IMR-90 (cell line): Measurements from ENCODE around the gene FAHD2A. TPM values are rescaled to one million over a fixed set of nuclear protein-coding genes. Genes with fewer than 3 reads are reported as not detected.

Source experiments
- ATAC-seq: fragments of 200-7000 bp; cut with Tn5 transposase; 2 replicates; pipeline ENCODE4 v1.9.1; 2020; ENCODE audit warnings: low read depth, mild to moderate bottlenecking, moderate library complexity
- BruUV-seq: library from RNA; stranded (reverse); fragments of 400-500 nt; replicated peaks from 2 replicates; lab custom pipeline; 2021; lab: Mats Ljungman, UMichigan
- CTCF ChIA-PET: fragments of 300-600 bp; formaldehyde crosslinking; extraction: SDS; loops from one replicate; lab custom pipeline; 2021; ENCODE audit warnings: antibody characterized with exemption; lab: Yijun Ruan, JAX
- POLR2A ChIA-PET: fragments of 300-600 bp; sonication (Branson Sonifier 250); formaldehyde crosslinking; loops from one replicate; lab custom pipeline; 2022; ENCODE audit warnings: antibody characterized with exemption; ENCODE audit not compliant: unreplicated experiment; lab: Charles Lee
- DNase-seq: peaks from one replicate; pipeline ENCODE4 v3.0.0; 2013
- H2AFZ ChIP-seq: replicated peaks from 2 replicates; pipeline ENCODE3; 2013; ENCODE audit warnings: low read length, mild to moderate bottlenecking; ENCODE audit not compliant: poor library complexity
- H2AK5ac ChIP-seq: 2 replicates; pipeline ENCODE4 v1.6.1; 2013; ENCODE audit warnings: low read depth, low read length, inconsistent platforms
- H2AK9ac ChIP-seq: replicated peaks from 2 replicates; pipeline ENCODE3; 2013; ENCODE audit warnings: mild to moderate bottlenecking, low read depth, low read length, moderate library complexity; ENCODE audit not compliant: poor library complexity
- H2BK120ac ChIP-seq: 2 replicates; pipeline ENCODE4 v1.6.1; 2013; ENCODE audit warnings: low read depth, low read length, inconsistent platforms
- H2BK15ac ChIP-seq: 3 replicates; pipeline ENCODE4 v1.6.1; 2013; ENCODE audit warnings: low read depth, low read length, inconsistent platforms
- H2BK20ac ChIP-seq: 2 replicates; pipeline ENCODE4 v1.6.1; 2013; ENCODE audit warnings: low read depth, mild to moderate bottlenecking, inconsistent platforms, low read length, moderate library complexity
- H2BK5ac ChIP-seq: 2 replicates; pipeline ENCODE4 v1.6.1; 2013; ENCODE audit warnings: mild to moderate bottlenecking, low read depth, low read length, inconsistent platforms; ENCODE audit not compliant: poor library complexity, severe bottlenecking
- H3K14ac ChIP-seq: replicated peaks from 2 replicates; pipeline ENCODE4 v1.6.1; 2013; ENCODE audit warnings: low read depth, low read length, inconsistent platforms
- H3K18ac ChIP-seq: 2 replicates; pipeline ENCODE4 v1.6.1; 2013; ENCODE audit warnings: low read depth, low read length, control low read depth
- H3K23ac ChIP-seq: 2 replicates; pipeline ENCODE4 v1.6.1; 2013; ENCODE audit warnings: low read depth, low read length, inconsistent platforms
- H3K27ac ChIP-seq: 2 replicates; pipeline ENCODE4 v1.5.1; 2013; ENCODE audit warnings: mild to moderate bottlenecking, control low read depth, low read length; ENCODE audit not compliant: insufficient read depth
- H3K27me3 ChIP-seq: 2 replicates; pipeline ENCODE4 v1.6.1; 2013; ENCODE audit warnings: low read length; ENCODE audit not compliant: control insufficient read depth, insufficient read depth
- H3K36me3 ChIP-seq: 2 replicates; pipeline ENCODE4 v1.6.1; 2013; ENCODE audit warnings: low read length, mixed read lengths; ENCODE audit not compliant: control insufficient read depth, insufficient read depth
- H3K4ac ChIP-seq: 2 replicates; pipeline ENCODE4 v1.6.1; 2013; ENCODE audit warnings: low read depth, low read length, inconsistent platforms
- H3K4me1 ChIP-seq: 2 replicates; pipeline ENCODE4 v1.6.1; 2013; ENCODE audit warnings: low read length, mixed read lengths; ENCODE audit not compliant: control insufficient read depth, insufficient read depth
- H3K4me2 ChIP-seq: 2 replicates; pipeline ENCODE4 v1.6.1; 2013; ENCODE audit warnings: low read depth, mild to moderate bottlenecking, control low read depth, low read length, moderate library complexity
- H3K4me3 ChIP-seq: 2 replicates; pipeline ENCODE4 v1.5.1; 2013; ENCODE audit warnings: low read depth, mild to moderate bottlenecking, control low read depth, low read length, moderate library complexity; ENCODE audit not compliant: insufficient read depth
- H3K56ac ChIP-seq: 2 replicates; pipeline ENCODE4 v1.6.1; 2013; ENCODE audit warnings: low read length, inconsistent platforms; ENCODE audit not compliant: insufficient read depth; ENCODE audit errors: extremely low read depth
- H3K79me1 ChIP-seq, 2 experiments: 2 replicates each; pipeline ENCODE4 v1.6.1; 2013; ENCODE audit warnings: low read length in 2 of 2, inconsistent platforms in 1 of 2, low read depth in 1 of 2
- H3K9ac ChIP-seq: 2 replicates; pipeline ENCODE4 v1.6.1; 2013; ENCODE audit warnings: low read depth, low read length, control low read depth
- H3K9me1 ChIP-seq: 2 replicates; pipeline ENCODE4 v1.6.1; 2013; ENCODE audit warnings: low read length, inconsistent platforms; ENCODE audit not compliant: insufficient read depth
- H3K9me3 ChIP-seq: 2 replicates; pipeline ENCODE4 v1.6.1; 2013; ENCODE audit warnings: low read length; ENCODE audit not compliant: control insufficient read depth, insufficient read depth
- H4K20me1 ChIP-seq: 2 replicates; pipeline ENCODE4 v1.6.1; 2013; ENCODE audit warnings: low read length, inconsistent platforms; ENCODE audit not compliant: insufficient read depth
- H4K5ac ChIP-seq: 2 replicates; pipeline ENCODE4 v1.6.1; 2013; ENCODE audit warnings: mild to moderate bottlenecking, low read depth, low read length, control low read depth
- H4K8ac ChIP-seq, 2 experiments: 2 replicates each; pipeline ENCODE4 v1.6.1; 2013; ENCODE audit warnings: low read depth in 2 of 2, low read length in 2 of 2, control low read depth in 1 of 2, inconsistent platforms in 1 of 2
- H4K91ac ChIP-seq: 2 replicates; pipeline ENCODE4 v1.6.1; 2013; ENCODE audit warnings: low read depth, low read length, inconsistent platforms; ENCODE audit not compliant: insufficient read depth
- CHD1 ChIP-seq: IDR thresholded peaks from 2 replicates; pipeline ENCODE4 v1.6.1; 2012; ENCODE audit warnings: low read depth, low read length, improper control_type of control experiment
- ELK1 ChIP-seq: fragments of 150-350 bp; IDR thresholded peaks from 2 replicates; pipeline ENCODE4 v1.6.1; 2016; ENCODE audit warnings: low read depth, mild to moderate bottlenecking, low read length, moderate library complexity, borderline replicate concordance
- MAZ ChIP-seq: IDR thresholded peaks from 2 replicates; pipeline ENCODE4 v1.6.1; 2012; ENCODE audit warnings: low read depth, mild to moderate bottlenecking, low read length, improper control_type of control experiment, moderate library complexity, borderline replicate concordance
- MXI1 ChIP-seq: IDR thresholded peaks from 2 replicates; pipeline ENCODE4 v1.6.1; 2012; ENCODE audit warnings: low read depth, mild to moderate bottlenecking, low read length, moderate library complexity, borderline replicate concordance
- POLR2A ChIP-seq: IDR thresholded peaks from 2 replicates; pipeline ENCODE4 v1.6.1; 2012; ENCODE audit warnings: mild to moderate bottlenecking, low read depth, low read length
- SMC3 ChIP-seq: fragments of 150-350 bp; IDR thresholded peaks from 2 replicates; pipeline ENCODE4 v1.6.1; 2016; ENCODE audit warnings: low read depth, mild to moderate bottlenecking, antibody characterized with exemption, low read length, moderate library complexity
- USF2 ChIP-seq: fragments of 150-350 bp; IDR thresholded peaks from 2 replicates; pipeline ENCODE4 v1.6.1; 2017; ENCODE audit warnings: mild to moderate bottlenecking, antibody characterized with exemption, low read length, low read depth
- WGBS, 2 experiments: methylation state at CpG; one replicate each; pipeline versions ENCODE4 v1.1.5 to v1.1.7; 2013; ENCODE audit warnings: missing lambda C conversion rate in 2 of 2; ENCODE audit not compliant: insufficient read length in 1 of 2; ENCODE audit errors: extremely low coverage in 2 of 2; 5-methylcytosine and 5-hydroxymethylcytosine counted together
- dilution Hi-C: fragments of 300-500 bp; cut with HindIII; formaldehyde crosslinking; loops from one replicate; pipeline ENCODE4 v1.14.3; 2018; ENCODE audit warnings: low sequenced_read_pairs; ENCODE audit not compliant: unreplicated experiment
- in situ Hi-C: fragments of 300-500 bp; cut with MboI; formaldehyde crosslinking; loops from 3 replicates; pipeline ENCODE4 v1.14.3; 2019; ENCODE audit warnings: low sequenced_read_pairs, inconsistent platforms, mixed read lengths
- intact Hi-C: fragments of 100-400 bp; cut with micrococcal nuclease; formaldehyde crosslinking; loops from 2 replicates; pipeline ENCODE4 v1.10.0; 2022
- polyA plus RNA-seq, 3 experiments: library from polyadenylated mRNA; depleted of rRNA; stranded (reverse); fragments of >200 nt; gene quantifications; 2 replicates each; pipeline ENCODE4 v1.2.3, GENCODE V29; 2012; ENCODE audit warnings: low replicate concordance in 1 of 3
- total RNA-seq: library from RNA; depleted of rRNA; stranded (reverse); fragments of >200 nt; gene quantifications from 2 replicates; pipeline ENCODE4 v1.2.3, GENCODE V29; 2012

Gene FAHD2A
- total and polyA plus RNA-seq, 2 of the 4 experiments (the other 2 are of a cell fraction): 35.1 to 36.2 TPM

GRCh38 chr2:95389245-95390119, 13.0 kb upstream of the FAHD2A start (continued):
- TF ChIP-seq USF2: no peak
- peak; percentile 77 for TF ChIP-seq SMC3

GRCh38 chr2:95390272-95390880, 12.1 kb upstream of the FAHD2A start:
- H3K36me3 ChIP-seq: no peaks in the 10 kb centered on the region

More at GRCh38 chr2:95390272-95390880, 12.1 kb upstream of the FAHD2A start:
- no peak overlapping the region for H3K56ac ChIP-seq
- H3K9me3 ChIP-seq: no peaks in the 10 kb centered on the region
- H4K20me1 ChIP-seq: no peaks in the 10 kb centered on the region
- dilution Hi-C loops: no loop called here
- H2AK5ac ChIP-seq: no peak overlapping the region
- no peak for ATAC-seq
- H3K27ac ChIP-seq: no peak overlapping the region
- no peak overlapping the region for H2BK20ac ChIP-seq
- no peak overlapping the region for H3K4me3 ChIP-seq
- no peak overlapping the region for H3K9ac ChIP-seq
- no peak for DNase-seq
- intact Hi-C loops: no loop called here
- H4K8ac ChIP-seq: no peak overlapping the region
- WGBS, 2 experiments: no CpG with 5 or more reads among the region's 4 CpGs
- CTCF ChIA-PET: no interaction called here
- no peak overlapping the region for H2AK9ac ChIP-seq
- no peaks in the 10 kb centered on the region for H3K9me1 ChIP-seq
- no peak overlapping the region for H2BK15ac ChIP-seq
- H3K18ac ChIP-seq: no peak overlapping the region
- no peak overlapping the region for H3K4ac ChIP-seq
- H2BK5ac ChIP-seq: no peak overlapping the region
- H4K91ac ChIP-seq: no peak overlapping the region
- no peak overlapping the region for H3K23ac ChIP-seq
- peaks cover 4% of the 10 kb centered on the region; the same call in 1 of the 2 replicates for H3K27me3 ChIP-seq
- no TSS peak for BruUV-seq
- POLR2A ChIA-PET: no interaction called here
- TF ChIP-seq ELK1 (no peak), MXI1 (no peak), MAZ (no peak), POLR2A (no peak), CHD1 (no peak)
- H2AFZ ChIP-seq: no peak overlapping the region
- no peaks in the 10 kb centered on the region for H3K79me1 ChIP-seq
- H2BK120ac ChIP-seq: no peak overlapping the region
- H4K5ac ChIP-seq: no peak overlapping the region
- H3K4me1 ChIP-seq: no peaks in the 10 kb centered on the region
- no peak overlapping the region for H3K4me2 ChIP-seq
- no peak overlapping the region for H3K14ac ChIP-seq
- in situ Hi-C loops: no loop called here
